Neural progenitor cell (in vitro differentiated cells): ENCODE results near the gene CEBPA. TPM values are rescaled to one million over a fixed set of nuclear protein-coding genes. Genes with fewer than 3 reads are reported as not detected.

Source experiments
- DNase-seq: peaks from one replicate; pipeline ENCODE4 v3.0.0-alpha.2; 2016; ENCODE audit warnings: low spot score
- H2AFZ ChIP-seq: fragments of 200-600 bp; sonication (generic); replicated peaks from 2 replicates; pipeline ENCODE4 v1.6.1; 2016; ENCODE audit warnings: antibody characterized with exemption
- H3F3A ChIP-seq: fragments of 200-600 bp; sonication (generic); 2 replicates; pipeline ENCODE4 v1.6.1; 2016; ENCODE audit warnings: antibody characterized with exemption, low read depth
- H3K27ac ChIP-seq: fragments of 200-600 bp; sonication (generic); 2 replicates; pipeline ENCODE4 v1.5.1; 2016; ENCODE audit warnings: mild to moderate bottlenecking
- H3K27me3 ChIP-seq: fragments of 200-600 bp; sonication (generic); 2 replicates; pipeline ENCODE4 v1.6.1; 2016; ENCODE audit warnings: mild to moderate bottlenecking, moderate library complexity
- H3K36me3 ChIP-seq: fragments of 200-600 bp; sonication (generic); 2 replicates; pipeline ENCODE4 v1.5.1; 2016
- H3K4me1 ChIP-seq: fragments of 200-600 bp; sonication (generic); 2 replicates; pipeline ENCODE4 v1.6.1; 2016; ENCODE audit warnings: mixed run types
- H3K4me2 ChIP-seq: fragments of 200-600 bp; sonication (generic); 2 replicates; pipeline ENCODE4 v1.6.1; 2016
- H3K4me3 ChIP-seq: fragments of 200-600 bp; sonication (generic); 2 replicates; pipeline ENCODE4 v1.5.1; 2016
- H3K79me2 ChIP-seq: fragments of 200-600 bp; sonication (generic); 2 replicates; pipeline ENCODE4 v1.6.1; 2016; ENCODE audit warnings: low read depth
- H3K9ac ChIP-seq: fragments of 200-600 bp; sonication (generic); 2 replicates; pipeline ENCODE4 v1.6.1; 2016
- H3K9me3 ChIP-seq: fragments of 200-600 bp; sonication (generic); 2 replicates; pipeline ENCODE4 v1.5.1; 2016; ENCODE audit warnings: low read depth
- H4K20me1 ChIP-seq: fragments of 200-600 bp; sonication (generic); 2 replicates; pipeline ENCODE4 v1.6.1; 2016; ENCODE audit warnings: low read depth
- H3K27ac Mint-ChIP-seq: 3 replicates; pipeline ENCODE4 v1.8.0; 2021; ENCODE audit warnings: mixed read lengths
- H3K27me3 Mint-ChIP-seq: 2 replicates; pipeline ENCODE4 v1.8.0; 2022; ENCODE audit warnings: low read depth, mild to moderate bottlenecking, inconsistent platforms, moderate library complexity, mixed read lengths; ENCODE audit not compliant: insufficient read depth
- H3K36me3 Mint-ChIP-seq: 3 replicates; pipeline ENCODE4 v1.8.0; 2021; ENCODE audit warnings: mixed read lengths
- H3K4me1 Mint-ChIP-seq: 3 replicates; pipeline ENCODE4 v1.8.0; 2021; ENCODE audit warnings: mixed read lengths
- H3K4me3 Mint-ChIP-seq: 3 replicates; pipeline ENCODE4 v1.8.0; 2021; ENCODE audit warnings: mild to moderate bottlenecking, moderate library complexity, mixed read lengths
- H3K9me3 Mint-ChIP-seq: 3 replicates; pipeline ENCODE4 v1.8.0; 2020; ENCODE audit warnings: mixed read lengths
- CTCF ChIP-seq: fragments of 200-600 bp; sonication (generic); IDR thresholded peaks from 2 replicates; pipeline ENCODE4 v1.5.1; 2017; ENCODE audit warnings: antibody characterized with exemption, mild to moderate bottlenecking
- EZH2 ChIP-seq: fragments of 200-600 bp; sonication (generic); IDR thresholded peaks from 2 replicates; pipeline ENCODE4 v1.6.1; 2017; ENCODE audit warnings: antibody characterized with exemption, mild to moderate bottlenecking, moderate library complexity
- EZH2phosphoT487 ChIP-seq: fragments of 200-600 bp; sonication (generic); IDR thresholded peaks from 2 replicates; pipeline ENCODE4 v1.6.1; 2017; ENCODE audit warnings: antibody characterized with exemption
- total RNA-seq: library from RNA; depleted of rRNA; stranded (reverse); fragments of >200 nt; gene quantifications from 2 replicates; pipeline ENCODE4 v1.2.3, GENCODE V29; 2015; ENCODE audit warnings: low replicate concordance

The CEBPA gene
- total RNA-seq, 1 donor from 2014 or later: 0.71 TPM

- Histone ChIP-seq H2AFZ (no peak overlapping the region), H3F3A (peaks cover 15% of the 10 kb centered on the region), H3K4me2 (no peak overlapping the region), H3K4me3 (no peak overlapping the region), H3K79me2 (no peaks in the 10 kb centered on the region), H3K4me1 (peaks cover 32% of the 10 kb centered on the region), H3K27me3 (no peaks in the 10 kb centered on the region), H3K36me3 (no peaks in the 10 kb centered on the region), H3K9ac (no peak overlapping the region), H3K27ac (no peak overlapping the region), H3K9me3 (no peaks in the 10 kb centered on the region), H4K20me1 (no peaks in the 10 kb centered on the region)
- Mint-ChIP-seq H3K4me3 (no peak overlapping the region), H3K36me3 (no peaks in the 10 kb centered on the region), H3K27ac (peak overlapping the region; percentile 42), H3K4me1 (peaks cover 32% of the 10 kb centered on the region), H3K9me3 (peaks cover 2% of the 10 kb centered on the region), H3K27me3 (peaks cover 11% of the 10 kb centered on the region)
- TF ChIP-seq EZH2 (no peak), EZH2phosphoT487 (no peak), CTCF (no peak)
- no peak for DNase-seq
Observed at GRCh38 chr19:33282036-33282671, 20.2 kb downstream of the CEBPA start.

GRCh38 chr19:33281296-33281926 lies 20.9 kb downstream of the CEBPA start:
- Histone ChIP-seq H3K9ac (no peak overlapping the region), H3K4me2 (no peak overlapping the region), H3K4me3 (no peak overlapping the region), H3K27me3 (no peaks in the 10 kb centered on the region), H2AFZ (no peak overlapping the region), H3F3A (peaks cover 15% of the 10 kb centered on the region), H4K20me1 (no peaks in the 10 kb centered on the region), H3K79me2 (no peaks in the 10 kb centered on the region), H3K4me1 (peaks cover 33% of the 10 kb centered on the region), H3K36me3 (no peaks in the 10 kb centered on the region), H3K27ac (no peak overlapping the region), H3K9me3 (no peaks in the 10 kb centered on the region)
- no peak for TF ChIP-seq EZH2phosphoT487
- TF ChIP-seq CTCF: no peak
- TF ChIP-seq EZH2: no peak
- no peak for DNase-seq
- no peak overlapping the region for H3K27ac Mint-ChIP-seq
- H3K4me1 Mint-ChIP-seq: peaks cover 37% of the 10 kb centered on the region
- H3K9me3 Mint-ChIP-seq: no peaks in the 10 kb centered on the region
- no peak overlapping the region for H3K4me3 Mint-ChIP-seq
- H3K36me3 Mint-ChIP-seq: no peaks in the 10 kb centered on the region
- H3K27me3 Mint-ChIP-seq: peaks cover 13% of the 10 kb centered on the region

- Histone ChIP-seq H3K36me3 (no peaks in the 10 kb centered on the region), H3K4me2 (no peak overlapping the region), H4K20me1 (no peaks in the 10 kb centered on the region), H3K9ac (no peak overlapping the region), H3K27me3 (no peaks in the 10 kb centered on the region), H3F3A (peaks cover 17% of the 10 kb centered on the region), H3K79me2 (no peaks in the 10 kb centered on the region), H3K4me3 (no peak overlapping the region), H2AFZ (no peak overlapping the region), H3K27ac (no peak overlapping the region), H3K9me3 (no peaks in the 10 kb centered on the region), H3K4me1 (peaks cover 37% of the 10 kb centered on the region)
- no peak for TF ChIP-seq CTCF
- no peak for TF ChIP-seq EZH2phosphoT487
- no peak for TF ChIP-seq EZH2
- peaks cover 31% of the 10 kb centered on the region for H3K4me1 Mint-ChIP-seq
- H3K36me3 Mint-ChIP-seq: no peaks in the 10 kb centered on the region
- no peaks in the 10 kb centered on the region for H3K9me3 Mint-ChIP-seq
- peak overlapping the region; percentile 50 for H3K4me3 Mint-ChIP-seq
- peaks cover 8% of the 10 kb centered on the region for H3K27me3 Mint-ChIP-seq
- H3K27ac Mint-ChIP-seq: peak overlapping the region; percentile 59
- no peak for DNase-seq
Observed at GRCh38 chr19:33280351-33280921, 21.9 kb downstream of the CEBPA start.
